NT2/D1 (cell line): ENCODE results near the gene MAML3.

ENCODE experiments used
- SUZ12 ChIP-seq: IDR thresholded peaks from 2 replicates; pipeline ENCODE4 v1.6.1; 2011; ENCODE audit not compliant: insufficient read length, insufficient read depth; ENCODE audit errors: extremely low read depth
- YY1 ChIP-seq: IDR thresholded peaks from 2 replicates; pipeline ENCODE4 v1.6.1; 2011; ENCODE audit not compliant: insufficient read length, insufficient read depth
- ZNF274 ChIP-seq: IDR thresholded peaks from 2 replicates; pipeline ENCODE4 v1.6.1; 2011; ENCODE audit warnings: mild to moderate bottlenecking, low read depth, low read length

GRCh38 chr4:139875411-139875825 lies 278.6 kb downstream of the MAML3 start:
- TF ChIP-seq SUZ12 (no peak), YY1 (no peak), ZNF274 (no peak)
